ENCODE data around the gene XXYLT1. TPM values are rescaled to one million over a fixed set of nuclear protein-coding genes. Genes with fewer than 3 reads are reported as not detected.

Gene XXYLT1
- total and polyA plus RNA-seq, 9 of the 15 experiments (the other 6 are each of a cell fraction or from before 2014, with no cell fraction given), result 1.9 to 18.9 (median 15.0) TPM

DNA sequence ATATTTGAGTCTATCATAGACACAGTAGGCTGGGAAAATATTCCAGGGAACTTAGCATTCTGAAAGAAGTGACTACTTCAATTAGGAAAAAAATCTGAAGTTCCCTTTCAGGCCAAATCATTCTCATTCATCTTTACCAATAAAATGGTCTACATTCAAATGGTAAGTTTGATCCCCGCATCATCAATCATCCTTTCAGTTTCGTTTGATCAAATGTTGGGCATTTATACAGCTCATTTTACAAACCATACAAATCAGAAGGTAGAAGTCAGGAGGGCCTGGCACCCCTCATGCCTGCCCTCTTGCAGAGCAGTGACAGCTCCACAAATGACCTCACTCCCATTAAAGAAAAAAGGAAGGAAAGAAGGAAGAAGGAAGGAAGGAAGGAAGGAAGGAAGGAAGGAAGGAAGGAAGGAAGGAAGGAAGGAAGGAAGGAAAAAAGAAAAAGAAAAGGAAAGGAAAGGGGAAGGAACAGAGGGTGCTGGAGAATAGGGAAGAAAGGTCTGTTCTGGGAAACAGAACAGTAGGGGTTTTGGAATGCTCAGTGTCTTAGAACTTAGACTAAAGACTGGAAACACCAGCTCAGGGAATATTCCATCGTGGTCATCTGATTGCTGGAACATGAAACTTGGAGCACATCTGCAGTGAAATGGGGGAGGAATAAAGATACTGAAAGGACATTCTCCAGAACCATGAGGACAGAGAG is 86.1 kb downstream of the XXYLT1 start (continued):
- TF ChIP-seq, protein P1, sequence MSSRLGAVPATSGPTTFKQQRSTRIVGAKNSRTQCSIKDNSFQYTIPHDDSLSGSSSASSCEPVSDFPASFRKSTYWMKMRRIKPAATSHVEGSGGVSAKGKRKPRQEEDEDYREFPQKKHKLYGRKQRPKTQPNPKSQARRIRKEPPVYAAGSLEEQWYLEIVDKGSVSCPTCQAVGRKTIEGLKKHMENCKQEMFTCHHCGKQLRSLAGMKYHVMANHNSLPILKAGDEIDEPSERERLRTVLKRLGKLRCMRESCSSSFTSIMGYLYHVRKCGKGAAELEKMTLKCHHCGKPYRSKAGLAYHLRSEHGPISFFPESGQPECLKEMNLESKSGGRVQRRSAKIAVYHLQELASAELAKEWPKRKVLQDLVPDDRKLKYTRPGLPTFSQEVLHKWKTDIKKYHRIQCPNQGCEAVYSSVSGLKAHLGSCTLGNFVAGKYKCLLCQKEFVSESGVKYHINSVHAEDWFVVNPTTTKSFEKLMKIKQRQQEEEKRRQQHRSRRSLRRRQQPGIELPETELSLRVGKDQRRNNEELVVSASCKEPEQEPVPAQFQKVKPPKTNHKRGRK (tag; IDR thresholded peaks at IDR 0.05), result peak; percentile 72
- 0 out of 2 replicates have a peak, but pooled peaks have one; percentile 46 for TF ChIP-seq TOE1 (IDR thresholded peaks at IDR 0.05; ENCODE audit: borderline replicate concordance)
- TF ChIP-seq TOE1 (CRISPR knock-in tag; IDR thresholded peaks at IDR 0.05; ENCODE audit: borderline replicate concordance, low read depth), result no peak
- TF ChIP-seq POLR2A (conservative IDR thresholded peaks at IDR 0.05), result no peak
- TF ChIP-seq MEF2A (IDR thresholded peaks at IDR 0.05; ENCODE audit: control insufficient read depth, low read depth, low read length), result no peak
- TF ChIP-seq ZNF589 (CRISPR knock-in tag; IDR thresholded peaks at IDR 0.05; ENCODE audit: low read depth), result no peak
- no peak for TF ChIP-seq ZNF23 (CRISPR knock-in tag; IDR thresholded peaks at IDR 0.05)
- TF ChIP-seq, protein P2, sequence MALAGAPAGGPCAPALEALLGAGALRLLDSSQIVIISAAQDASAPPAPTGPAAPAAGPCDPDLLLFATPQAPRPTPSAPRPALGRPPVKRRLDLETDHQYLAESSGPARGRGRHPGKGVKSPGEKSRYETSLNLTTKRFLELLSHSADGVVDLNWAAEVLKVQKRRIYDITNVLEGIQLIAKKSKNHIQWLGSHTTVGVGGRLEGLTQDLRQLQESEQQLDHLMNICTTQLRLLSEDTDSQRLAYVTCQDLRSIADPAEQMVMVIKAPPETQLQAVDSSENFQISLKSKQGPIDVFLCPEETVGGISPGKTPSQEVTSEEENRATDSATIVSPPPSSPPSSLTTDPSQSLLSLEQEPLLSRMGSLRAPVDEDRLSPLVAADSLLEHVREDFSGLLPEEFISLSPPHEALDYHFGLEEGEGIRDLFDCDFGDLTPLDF (CRISPR knock-in tag; IDR thresholded peaks at IDR 0.05), result no peak
- TF ChIP-seq, protein P3, sequence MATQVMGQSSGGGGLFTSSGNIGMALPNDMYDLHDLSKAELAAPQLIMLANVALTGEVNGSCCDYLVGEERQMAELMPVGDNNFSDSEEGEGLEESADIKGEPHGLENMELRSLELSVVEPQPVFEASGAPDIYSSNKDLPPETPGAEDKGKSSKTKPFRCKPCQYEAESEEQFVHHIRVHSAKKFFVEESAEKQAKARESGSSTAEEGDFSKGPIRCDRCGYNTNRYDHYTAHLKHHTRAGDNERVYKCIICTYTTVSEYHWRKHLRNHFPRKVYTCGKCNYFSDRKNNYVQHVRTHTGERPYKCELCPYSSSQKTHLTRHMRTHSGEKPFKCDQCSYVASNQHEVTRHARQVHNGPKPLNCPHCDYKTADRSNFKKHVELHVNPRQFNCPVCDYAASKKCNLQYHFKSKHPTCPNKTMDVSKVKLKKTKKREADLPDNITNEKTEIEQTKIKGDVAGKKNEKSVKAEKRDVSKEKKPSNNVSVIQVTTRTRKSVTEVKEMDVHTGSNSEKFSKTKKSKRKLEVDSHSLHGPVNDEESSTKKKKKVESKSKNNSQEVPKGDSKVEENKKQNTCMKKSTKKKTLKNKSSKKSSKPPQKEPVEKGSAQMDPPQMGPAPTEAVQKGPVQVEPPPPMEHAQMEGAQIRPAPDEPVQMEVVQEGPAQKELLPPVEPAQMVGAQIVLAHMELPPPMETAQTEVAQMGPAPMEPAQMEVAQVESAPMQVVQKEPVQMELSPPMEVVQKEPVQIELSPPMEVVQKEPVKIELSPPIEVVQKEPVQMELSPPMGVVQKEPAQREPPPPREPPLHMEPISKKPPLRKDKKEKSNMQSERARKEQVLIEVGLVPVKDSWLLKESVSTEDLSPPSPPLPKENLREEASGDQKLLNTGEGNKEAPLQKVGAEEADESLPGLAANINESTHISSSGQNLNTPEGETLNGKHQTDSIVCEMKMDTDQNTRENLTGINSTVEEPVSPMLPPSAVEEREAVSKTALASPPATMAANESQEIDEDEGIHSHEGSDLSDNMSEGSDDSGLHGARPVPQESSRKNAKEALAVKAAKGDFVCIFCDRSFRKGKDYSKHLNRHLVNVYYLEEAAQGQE (IDR thresholded peaks at IDR 0.05; ENCODE audit: borderline replicate concordance), result no peak
- TF ChIP-seq, protein P3 (CRISPR knock-in tag; IDR thresholded peaks at IDR 0.05; ENCODE audit: low read depth), result no peak
- TF ChIP-seq, protein P4, sequence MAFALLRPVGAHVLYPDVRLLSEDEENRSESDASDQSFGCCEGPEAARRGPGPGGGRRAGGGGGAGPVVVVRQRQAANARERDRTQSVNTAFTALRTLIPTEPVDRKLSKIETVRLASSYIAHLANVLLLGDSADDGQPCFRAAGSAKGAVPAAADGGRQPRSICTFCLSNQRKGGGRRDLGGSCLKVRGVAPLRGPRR (CRISPR knock-in tag; IDR thresholded peaks at IDR 0.05), result no peak
- no peak for TF ChIP-seq CBFA2T3 (IDR thresholded peaks at IDR 0.05)

Data from K562 (cell line).